H9 (cell line): ENCODE measurements around the gene PLA2G15. TPM values are rescaled to one million over a fixed set of nuclear protein-coding genes. Genes with fewer than 3 reads are reported as not detected.

Source experiments
- DNase-seq: peaks from one replicate; pipeline ENCODE4 v3.0.0-alpha.2; 2017
- H2AFZ ChIP-seq: one replicate; pipeline ENCODE4 v1.6.1; 2013; ENCODE audit warnings: mild to moderate bottlenecking, low read length, control low read depth, moderate library complexity
- H2AK5ac ChIP-seq: 2 replicates; pipeline ENCODE4 v1.6.1; 2013; ENCODE audit warnings: low read length, control low read depth, mixed read lengths; ENCODE audit not compliant: insufficient read length
- H2BK120ac ChIP-seq: one replicate; pipeline ENCODE4 v1.6.1; 2013; ENCODE audit warnings: low read depth, mild to moderate bottlenecking, low read length, control low read depth, inconsistent platforms; ENCODE audit not compliant: poor library complexity, severe bottlenecking
- H2BK12ac ChIP-seq: 2 replicates; pipeline ENCODE4 v1.6.1; 2013; ENCODE audit warnings: low read length, control low read depth, mixed read lengths, low read depth; ENCODE audit not compliant: insufficient read length
- H2BK15ac ChIP-seq: 2 replicates; pipeline ENCODE4 v1.6.1; 2013; ENCODE audit warnings: low read depth, low read length, control low read depth
- H2BK20ac ChIP-seq: one replicate; pipeline ENCODE4 v1.6.1; 2013; ENCODE audit warnings: low read depth, mild to moderate bottlenecking, low read length, control low read depth, inconsistent platforms; ENCODE audit not compliant: poor library complexity, severe bottlenecking
- H2BK5ac ChIP-seq: 2 replicates; pipeline ENCODE4 v1.6.1; 2013; ENCODE audit warnings: low read length, control low read depth, mixed read lengths; ENCODE audit not compliant: insufficient read length
- H3K14ac ChIP-seq: 2 replicates; pipeline ENCODE4 v1.6.1; 2013; ENCODE audit warnings: low read length, control low read depth; ENCODE audit not compliant: insufficient read depth
- H3K18ac ChIP-seq: 2 replicates; pipeline ENCODE4 v1.6.1; 2013; ENCODE audit warnings: low read depth, mild to moderate bottlenecking, mixed read lengths, low read length, control low read depth; ENCODE audit not compliant: insufficient read length
- H3K23ac ChIP-seq: 2 replicates; pipeline ENCODE4 v1.6.1; 2013; ENCODE audit warnings: low read length, control low read depth, mixed read lengths, low read depth; ENCODE audit not compliant: insufficient read length
- H3K23me2 ChIP-seq: 2 replicates; pipeline ENCODE4 v1.6.1; 2013; ENCODE audit warnings: low read depth, mild to moderate bottlenecking, mixed read lengths, low read length, control low read depth; ENCODE audit not compliant: insufficient read length, poor library complexity, severe bottlenecking
- H3K27ac ChIP-seq: 2 replicates; pipeline ENCODE4 v1.5.1; 2013; ENCODE audit warnings: low read length, control low read depth, mixed read lengths, low read depth; ENCODE audit not compliant: insufficient read length
- H3K27me3 ChIP-seq: 2 replicates; pipeline ENCODE4 v1.6.1; 2013; ENCODE audit warnings: low read length, control low read depth, inconsistent platforms; ENCODE audit not compliant: insufficient read depth
- H3K4ac ChIP-seq: 2 replicates; pipeline ENCODE4 v1.6.1; 2013; ENCODE audit warnings: low read depth, mild to moderate bottlenecking, control low read depth, inconsistent platforms, low read length, moderate library complexity
- H3K4me1 ChIP-seq: 2 replicates; pipeline ENCODE4 v1.6.1; 2013; ENCODE audit warnings: low read length, control low read depth, inconsistent platforms; ENCODE audit not compliant: insufficient read depth
- H3K4me2 ChIP-seq: 2 replicates; pipeline ENCODE4 v1.6.1; 2013; ENCODE audit warnings: low read length, control low read depth, mixed read lengths; ENCODE audit not compliant: insufficient read length, insufficient read depth
- H3K56ac ChIP-seq: 2 replicates; pipeline ENCODE4 v1.6.1; 2013; ENCODE audit warnings: low read depth, mild to moderate bottlenecking, mixed read lengths, low read length, control low read depth; ENCODE audit not compliant: insufficient read length
- H3K79me1 ChIP-seq: 2 replicates; pipeline ENCODE4 v1.6.1; 2013; ENCODE audit warnings: low read depth, mild to moderate bottlenecking, moderate library complexity, low read length, control low read depth, inconsistent platforms; ENCODE audit not compliant: insufficient read depth, poor library complexity, severe bottlenecking
- H3K79me2 ChIP-seq: 2 replicates; pipeline ENCODE4 v1.6.1; 2013; ENCODE audit warnings: low read length, control low read depth, inconsistent platforms; ENCODE audit not compliant: insufficient read depth
- H3K9ac ChIP-seq: 2 replicates; pipeline ENCODE4 v1.6.1; 2013; ENCODE audit warnings: low read length, control low read depth, mixed read lengths; ENCODE audit not compliant: insufficient read length; ENCODE audit errors: extremely low read depth
- H3K9me3 ChIP-seq: one replicate; pipeline ENCODE4 v1.6.1; 2013; ENCODE audit warnings: low read depth, low read length, inconsistent platforms; ENCODE audit not compliant: control insufficient read depth
- H3T11ph ChIP-seq: one replicate; pipeline ENCODE4 v1.6.1; 2013; ENCODE audit warnings: mild to moderate bottlenecking, low read length, control low read depth, inconsistent platforms
- H4K20me1 ChIP-seq: one replicate; pipeline ENCODE4 v1.6.1; 2013; ENCODE audit not compliant: control insufficient read depth, insufficient read length, insufficient read depth
- H4K5ac ChIP-seq: 2 replicates; pipeline ENCODE4 v1.6.1; 2013; ENCODE audit warnings: low read depth, mild to moderate bottlenecking, mixed read lengths, low read length, control low read depth; ENCODE audit not compliant: insufficient read length
- H4K8ac ChIP-seq: replicated peaks from 2 replicates; pipeline ENCODE4 v1.6.1; 2013; ENCODE audit warnings: low read length, control low read depth, mixed read lengths, low read depth; ENCODE audit not compliant: insufficient read length
- H4K91ac ChIP-seq: 2 replicates; pipeline ENCODE4 v1.6.1; 2013; ENCODE audit warnings: low read depth, mild to moderate bottlenecking, moderate library complexity, mixed read lengths, low read length, control low read depth; ENCODE audit not compliant: insufficient read length
- H3K27ac Mint-ChIP-seq, 3 experiments: 2 replicates in 2 of 3; 3 replicates in 1 of 3; pipeline ENCODE4 v1.8.0; 2020 to 2021; ENCODE audit warnings: mixed read lengths in 3 of 3, mild to moderate bottlenecking in 1 of 3, moderate library complexity in 1 of 3
- H3K27me3 Mint-ChIP-seq: 2 replicates; pipeline ENCODE4 v1.8.0; 2021; ENCODE audit warnings: low read depth, mild to moderate bottlenecking, moderate library complexity, mixed read lengths
- H3K36me3 Mint-ChIP-seq, 3 experiments: 2 replicates in 2 of 3; 3 replicates in 1 of 3; pipeline ENCODE4 v1.8.0; 2020 to 2021; ENCODE audit warnings: low read depth in 3 of 3, mixed read lengths in 3 of 3; ENCODE audit not compliant: insufficient read depth in 1 of 3
- H3K4me1 Mint-ChIP-seq, 2 experiments: 2 replicates each; pipeline ENCODE4 v1.8.0; 2020; ENCODE audit warnings: mixed read lengths in 2 of 2
- H3K4me3 Mint-ChIP-seq, 2 experiments: 2 replicates in 1 of 2; 3 replicates in 1 of 2; pipeline ENCODE4 v1.8.0; 2020 to 2021; ENCODE audit warnings: mild to moderate bottlenecking in 2 of 2, mixed read lengths in 2 of 2, moderate library complexity in 1 of 2
- H3K9me3 Mint-ChIP-seq, 2 experiments: 2 replicates in 1 of 2; 3 replicates in 1 of 2; pipeline ENCODE4 v1.8.0; 2020; ENCODE audit warnings: mild to moderate bottlenecking in 2 of 2, mixed read lengths in 2 of 2, moderate library complexity in 1 of 2
- CTCF ChIP-seq: fragments of 200-600 bp; sonication (generic); conservative IDR thresholded peaks from 3 replicates; pipeline ENCODE4 v1.8.0; 2021; ENCODE audit warnings: antibody characterized with exemption, mild to moderate bottlenecking
- WGBS: extraction: QIAGEN DNeasy Blood & Tissue Kit; methylation state at CpG from one replicate; pipeline ENCODE4 v1.1.7; 2013; ENCODE audit warnings: missing lambda C conversion rate, low lambda C conversion rate, mixed read lengths; ENCODE audit not compliant: insufficient read length; ENCODE audit errors: extremely low coverage; 5-methylcytosine and 5-hydroxymethylcytosine counted together
- total RNA-seq: library from RNA; stranded (reverse); gene quantifications from 2 replicates; pipeline ENCODE4 v1.2.1, GENCODE V29; 2021

Gene PLA2G15
- total RNA-seq, 1 experiment from 2014 or later = 11.0 TPM

- whole genome bisulfite sequencing = no CpG with 5 or more reads among the region's 20 CpGs
- no peak overlapping the region for H3K9ac ChIP-seq
- H3K23ac ChIP-seq = no peak overlapping the region
- peak overlapping the region; percentile 61; the same call in 1 of the 2 replicates for H3K14ac ChIP-seq
- H3K79me1 ChIP-seq = no peaks in the 10 kb centered on the region
- H3K27me3 Mint-ChIP-seq = peaks cover 7% of the 10 kb centered on the region
- no peak overlapping the region for H3K56ac ChIP-seq
- H4K8ac ChIP-seq = no peak overlapping the region
- H2BK12ac ChIP-seq = no peak overlapping the region
- H4K91ac ChIP-seq = no peak overlapping the region
- H3T11ph ChIP-seq = no peak overlapping the region
- no peak overlapping the region for H2BK20ac ChIP-seq
- H3K4ac ChIP-seq = no peak overlapping the region
- H2BK5ac ChIP-seq = no peak overlapping the region
- H3K23me2 ChIP-seq = peaks cover 19% of the 10 kb centered on the region
- H3K79me2 ChIP-seq = no peaks in the 10 kb centered on the region; the same call in 1 of the 2 replicates
- H4K20me1 ChIP-seq = no peaks in the 10 kb centered on the region
- peak overlapping the region; percentile 70 to 75 for H3K4me3 Mint-ChIP-seq
- no peak overlapping the region for H2AFZ ChIP-seq
- H3K4me1 Mint-ChIP-seq = peaks cover 29 to 33% of the 10 kb centered on the region in 2 experiments
- no peak for DNase-seq
- H3K27ac ChIP-seq = peak overlapping the region; percentile 30
- no peak overlapping the region for H2BK15ac ChIP-seq
- H3K4me1 ChIP-seq = no peaks in the 10 kb centered on the region; the same call in 1 of the 2 replicates
- peak overlapping the region; percentile 55 for H3K18ac ChIP-seq
- no peaks in the 10 kb centered on the region for H3K9me3 ChIP-seq
- no peaks in the 10 kb centered on the region; a peak in 1 of 5 replicates for H3K9me3 Mint-ChIP-seq
- H4K5ac ChIP-seq = no peak overlapping the region
- H3K36me3 Mint-ChIP-seq = peaks cover 1 to 7% (median 5%) of the 10 kb centered on the region in 3 experiments; a peak in 6 of 7 replicates
- TF ChIP-seq CTCF = no peak
- H3K27ac Mint-ChIP-seq = peak overlapping the region; percentile 88 to 99 (median 97); a peak in 6 of 7 replicates
- no peak overlapping the region for H2AK5ac ChIP-seq
- H3K27me3 ChIP-seq = no peaks in the 10 kb centered on the region
- H3K4me2 ChIP-seq = peak overlapping the region; percentile 66
- no peak overlapping the region for H2BK120ac ChIP-seq
Measured at GRCh38 chr16:68238029-68238345, 7.2 kb upstream of the PLA2G15 start.
